Transverse colon (tissue), 4 donors: ENCODE data around the gene MAP4K2.

Experiments used
- EP300 ChIP-seq: sonication (generic); formaldehyde crosslinking; IDR thresholded peaks from one replicate; pipeline ENCODE4 v1.6.1; 2017; ENCODE audit warnings: antibody characterized with exemption, low read depth
- POLR2A ChIP-seq: fragments of 450-650 bp; IDR thresholded peaks from one replicate; pipeline ENCODE4 v1.6.1; 2016; ENCODE audit warnings: antibody characterized with exemption, mild to moderate bottlenecking, moderate library complexity
- POLR2AphosphoS5 ChIP-seq, 3 donors: sonication (generic); formaldehyde crosslinking; IDR thresholded peaks; one replicate each; pipeline ENCODE4 v1.6.1; 2016; ENCODE audit warnings: antibody characterized with exemption in 3 of 3
- TF ChIP-seq, protein P1 (sequence below), 5 experiments: fragments of 200-600 bp in 3 of 5; fragments of 450-650 bp in 2 of 5; sonication (generic) in 3 of 5; IDR thresholded peaks; 1 replicate in 2 of 5; 2 replicates in 3 of 5; pipeline ENCODE4 v1.5.1; 2016 to 2017; ENCODE audit warnings: antibody characterized with exemption in 5 of 5, inconsistent platforms in 3 of 5, mild to moderate bottlenecking in 2 of 5, moderate library complexity in 1 of 5

DNA sequence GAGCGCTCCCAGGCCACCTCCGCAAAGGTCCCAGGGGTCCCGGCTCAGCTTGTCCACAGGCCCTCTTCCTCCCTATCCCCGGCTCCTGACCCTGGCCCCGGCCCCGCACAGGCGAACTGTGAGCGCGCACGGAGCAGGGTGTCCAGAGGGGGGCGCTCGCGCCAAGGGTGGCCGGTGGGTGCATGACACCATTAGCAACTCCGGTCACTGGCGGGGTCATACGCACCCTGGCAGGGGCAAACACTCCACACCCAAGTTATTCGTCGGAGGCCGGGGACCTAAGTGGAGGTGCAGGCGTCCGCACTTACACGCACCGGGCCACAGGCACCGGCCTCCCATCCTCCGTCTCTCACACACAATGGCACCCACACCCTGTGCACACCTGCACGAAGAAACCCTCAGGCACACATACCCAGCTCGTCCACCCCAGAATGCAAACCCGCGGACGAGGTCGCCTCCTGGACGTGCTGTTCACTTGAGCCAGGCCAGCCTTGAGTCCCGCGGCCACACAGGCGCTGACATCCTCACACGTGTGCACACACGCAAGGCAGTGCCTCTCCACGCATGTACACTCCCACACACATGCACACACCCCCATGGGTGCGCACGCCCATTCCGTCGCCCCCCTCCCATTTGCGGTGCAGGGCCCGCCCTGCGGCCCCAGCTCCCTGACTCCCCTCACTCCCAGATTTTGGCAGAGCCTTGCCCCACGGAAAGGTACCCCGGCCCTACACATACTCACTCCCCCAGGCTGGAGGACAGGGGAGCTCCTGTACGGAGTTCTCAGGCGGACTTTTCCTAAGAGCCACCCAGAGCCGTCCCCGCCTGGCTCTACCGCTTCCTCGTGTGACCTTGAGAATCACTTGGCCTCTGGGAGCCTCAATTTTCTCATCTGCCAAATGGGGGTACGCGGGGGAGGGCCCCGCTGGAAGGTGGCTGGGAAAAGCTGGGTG, 59.1 kb downstream of the MAP4K2 start, which contains the start of gene RASGRP2:
- TF ChIP-seq POLR2A (peak; percentile 30), EP300 (no peak), POLR2AphosphoS5 (IDR thresholded peaks at IDR 0.05) (peak; percentile 44 to 72 (median 51))
- TF ChIP-seq, protein P1, sequence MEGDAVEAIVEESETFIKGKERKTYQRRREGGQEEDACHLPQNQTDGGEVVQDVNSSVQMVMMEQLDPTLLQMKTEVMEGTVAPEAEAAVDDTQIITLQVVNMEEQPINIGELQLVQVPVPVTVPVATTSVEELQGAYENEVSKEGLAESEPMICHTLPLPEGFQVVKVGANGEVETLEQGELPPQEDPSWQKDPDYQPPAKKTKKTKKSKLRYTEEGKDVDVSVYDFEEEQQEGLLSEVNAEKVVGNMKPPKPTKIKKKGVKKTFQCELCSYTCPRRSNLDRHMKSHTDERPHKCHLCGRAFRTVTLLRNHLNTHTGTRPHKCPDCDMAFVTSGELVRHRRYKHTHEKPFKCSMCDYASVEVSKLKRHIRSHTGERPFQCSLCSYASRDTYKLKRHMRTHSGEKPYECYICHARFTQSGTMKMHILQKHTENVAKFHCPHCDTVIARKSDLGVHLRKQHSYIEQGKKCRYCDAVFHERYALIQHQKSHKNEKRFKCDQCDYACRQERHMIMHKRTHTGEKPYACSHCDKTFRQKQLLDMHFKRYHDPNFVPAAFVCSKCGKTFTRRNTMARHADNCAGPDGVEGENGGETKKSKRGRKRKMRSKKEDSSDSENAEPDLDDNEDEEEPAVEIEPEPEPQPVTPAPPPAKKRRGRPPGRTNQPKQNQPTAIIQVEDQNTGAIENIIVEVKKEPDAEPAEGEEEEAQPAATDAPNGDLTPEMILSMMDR (IDR thresholded peaks at IDR 0.05), result peak; percentile 54 to 80 (median 59)
